GM06990 (cell line): ENCODE results near the gene LGALS14.
"Not testable (repeated sequence)": the region's sequence is repeated elsewhere in the genome, so short reads cannot be mapped to it uniquely, and the experiment has no call there.

Experiments
- DNase-seq: peaks from one replicate; pipeline ENCODE4 v3.0.0-alpha.2; 2011; ENCODE audit not compliant: insufficient read length; ENCODE audit errors: extremely low read depth
- H3K27me3 ChIP-seq: replicated peaks from 2 replicates; pipeline ENCODE4 v1.6.0; 2011; ENCODE audit warnings: low read length; ENCODE audit not compliant: control insufficient read depth, insufficient read depth
- H3K36me3 ChIP-seq: 2 replicates; pipeline ENCODE4 v1.5.1; 2011; ENCODE audit warnings: low read length; ENCODE audit not compliant: control insufficient read depth, insufficient read depth
- H3K4me3 ChIP-seq: replicated peaks from 2 replicates; pipeline ENCODE4 v1.5.1; 2011; ENCODE audit warnings: low read depth, mild to moderate bottlenecking, control low read depth, low read length
- TF ChIP-seq, protein P1 (sequence below): IDR thresholded peaks from 2 replicates; pipeline ENCODE4 v1.5.1; 2011; ENCODE audit warnings: low read length, control low read depth, mild to moderate bottlenecking, inconsistent platforms; ENCODE audit not compliant: insufficient read depth, poor library complexity, severe bottlenecking

The LGALS14 gene

DNA sequence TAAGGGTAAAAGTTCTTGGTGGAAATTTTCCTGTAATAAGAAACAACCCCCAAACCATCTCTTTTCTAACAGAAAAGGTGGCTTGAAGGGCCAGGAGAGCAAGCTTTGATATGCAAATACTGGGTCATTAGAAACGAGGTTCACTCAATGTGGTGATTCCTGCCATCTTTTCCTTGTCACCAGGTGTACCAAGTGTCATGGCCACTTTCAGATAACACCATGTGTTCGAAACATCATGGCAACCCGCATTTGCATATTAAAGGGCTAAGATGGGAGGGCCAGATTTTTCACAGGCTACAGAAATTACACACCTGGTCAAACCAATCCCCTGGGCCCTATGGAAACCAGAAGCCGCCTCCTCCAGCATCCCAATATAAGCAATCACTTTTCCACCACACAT lies 33.3 kb upstream of the LGALS14 start:
- TF ChIP-seq, protein P1, sequence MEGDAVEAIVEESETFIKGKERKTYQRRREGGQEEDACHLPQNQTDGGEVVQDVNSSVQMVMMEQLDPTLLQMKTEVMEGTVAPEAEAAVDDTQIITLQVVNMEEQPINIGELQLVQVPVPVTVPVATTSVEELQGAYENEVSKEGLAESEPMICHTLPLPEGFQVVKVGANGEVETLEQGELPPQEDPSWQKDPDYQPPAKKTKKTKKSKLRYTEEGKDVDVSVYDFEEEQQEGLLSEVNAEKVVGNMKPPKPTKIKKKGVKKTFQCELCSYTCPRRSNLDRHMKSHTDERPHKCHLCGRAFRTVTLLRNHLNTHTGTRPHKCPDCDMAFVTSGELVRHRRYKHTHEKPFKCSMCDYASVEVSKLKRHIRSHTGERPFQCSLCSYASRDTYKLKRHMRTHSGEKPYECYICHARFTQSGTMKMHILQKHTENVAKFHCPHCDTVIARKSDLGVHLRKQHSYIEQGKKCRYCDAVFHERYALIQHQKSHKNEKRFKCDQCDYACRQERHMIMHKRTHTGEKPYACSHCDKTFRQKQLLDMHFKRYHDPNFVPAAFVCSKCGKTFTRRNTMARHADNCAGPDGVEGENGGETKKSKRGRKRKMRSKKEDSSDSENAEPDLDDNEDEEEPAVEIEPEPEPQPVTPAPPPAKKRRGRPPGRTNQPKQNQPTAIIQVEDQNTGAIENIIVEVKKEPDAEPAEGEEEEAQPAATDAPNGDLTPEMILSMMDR = no peak
- Histone ChIP-seq H3K4me3 (no peak overlapping the region), H3K27me3 (no peaks in the 10 kb centered on the region), H3K36me3 (no peaks in the 10 kb centered on the region)
- DNase-seq = no peak

- H3K4me3 ChIP-seq = no peak overlapping the region
- H3K36me3 ChIP-seq = no peaks in the 10 kb centered on the region
- DNase-seq = no peak
- H3K27me3 ChIP-seq = no peaks in the 10 kb centered on the region
- TF ChIP-seq, protein P1 = peak; percentile 49
Measured at GRCh38 chr19:39671739-39672363, 32.4 kb upstream of the LGALS14 start.

DNA sequence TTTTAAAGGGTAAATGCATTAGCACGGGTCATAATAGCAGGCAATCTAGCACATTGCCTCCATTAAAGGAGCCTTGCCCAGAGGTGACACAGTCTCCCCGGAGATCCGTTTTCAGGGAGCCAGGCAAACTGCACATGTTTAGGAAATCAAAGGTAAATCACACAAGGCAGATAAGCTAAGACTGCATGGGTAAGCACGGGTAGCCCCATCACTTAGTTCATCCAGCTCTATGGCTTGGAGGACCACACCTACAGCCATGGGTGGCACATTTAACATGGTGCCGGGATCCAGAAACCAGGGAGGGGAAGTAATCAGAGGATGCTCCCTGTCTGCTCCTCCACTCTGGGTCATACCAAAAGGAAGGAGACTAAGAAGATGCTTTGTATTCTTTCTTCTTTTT lies 31.8 kb upstream of the LGALS14 start:
- H3K4me3 ChIP-seq = no peak overlapping the region
- H3K27me3 ChIP-seq = no peaks in the 10 kb centered on the region
- DNase-seq = no peak
- TF ChIP-seq, protein P1 = no peak
- H3K36me3 ChIP-seq = no peaks in the 10 kb centered on the region

DNA sequence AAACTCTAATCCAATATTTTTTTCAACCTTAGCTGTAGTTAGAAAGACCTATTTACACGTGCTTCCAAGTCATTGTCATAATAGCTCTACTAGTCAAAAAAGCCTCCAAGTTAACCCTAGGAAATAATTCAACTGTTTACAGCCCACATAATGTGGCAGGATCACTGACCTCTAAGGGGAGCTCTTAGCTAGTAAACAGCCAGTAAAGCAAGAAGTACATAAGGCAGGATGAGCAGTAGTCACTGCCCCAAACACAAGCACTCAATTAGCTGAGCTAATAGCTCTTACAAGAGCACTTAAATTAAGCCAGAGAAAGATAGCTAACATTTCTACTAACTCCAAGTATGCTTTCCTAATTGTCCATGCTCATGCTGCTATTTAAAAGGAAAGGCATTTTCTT lies 30.4 kb upstream of the LGALS14 start:
- H3K36me3 ChIP-seq, DNase-seq, H3K27me3 ChIP-seq, H3K4me3 ChIP-seq: not testable (repeated sequence)
- TF ChIP-seq, protein P1 = peak; percentile 53

GRCh38 chr19:39676004-39676403 lies 28.3 kb upstream of the LGALS14 start:
- Histone ChIP-seq H3K36me3 (no peaks in the 10 kb centered on the region), H3K27me3 (no peaks in the 10 kb centered on the region), H3K4me3 (no peak overlapping the region)
- DNase-seq = peak; percentile 59
- TF ChIP-seq, protein P1 = no peak
